DMS153 treated with DMSO at 0.1 percent for 48 hours (cell line): Measurements from ENCODE around the gene GRIN2C.
"Not testable (repeated sequence)": the region's sequence is repeated elsewhere in the genome, so short reads cannot be mapped to it uniquely, and the experiment has no call there.

Experiments
- DNase-seq: peaks from one replicate; lab custom pipeline; 2025; ENCODE audit not compliant: unreplicated experiment; lab: John Stamatoyannopoulos, UW

The GRIN2C gene

DNA sequence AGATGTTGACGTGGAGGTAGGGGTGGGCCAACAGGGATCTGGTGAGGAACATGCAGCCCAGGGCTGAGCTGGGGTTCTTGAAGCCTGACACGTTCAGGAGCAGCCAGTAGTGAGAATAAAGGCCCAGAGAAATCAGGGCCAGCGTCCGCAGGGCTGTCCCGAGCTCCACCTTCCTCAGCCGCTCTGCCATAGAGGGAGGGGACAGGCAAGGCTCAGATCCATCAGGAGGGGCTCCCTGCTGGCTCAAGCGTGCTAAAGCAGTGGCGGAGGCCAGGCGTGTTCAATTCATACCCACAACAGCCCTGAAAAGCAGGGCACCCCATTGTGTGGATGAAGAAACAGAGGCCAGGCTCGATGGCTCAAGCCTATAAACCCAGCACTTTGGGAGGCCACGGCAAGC is 21.4 kb upstream of the GRIN2C start:
- no peak for DNase-seq

DNA sequence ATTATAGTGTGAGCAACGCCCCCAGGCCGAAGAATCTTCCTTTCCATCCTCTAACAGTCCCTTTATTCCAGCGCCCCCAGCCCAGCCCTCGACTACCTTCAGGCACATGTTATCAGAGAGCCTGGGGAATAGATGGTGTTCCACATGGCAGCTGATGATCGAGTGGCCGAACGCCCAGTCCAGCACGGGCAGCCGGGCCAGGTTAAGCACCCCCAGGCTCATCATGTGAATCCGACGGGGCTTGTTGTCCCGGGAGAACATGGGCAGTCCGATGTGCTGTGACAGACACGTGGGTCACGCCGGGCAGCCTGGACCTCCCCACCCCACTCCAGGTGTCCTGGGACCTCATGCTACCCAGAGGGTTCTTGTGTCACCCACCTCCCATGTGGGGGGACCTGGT is 19.6 kb upstream of the GRIN2C start:
- DNase-seq: no peak

DNA sequence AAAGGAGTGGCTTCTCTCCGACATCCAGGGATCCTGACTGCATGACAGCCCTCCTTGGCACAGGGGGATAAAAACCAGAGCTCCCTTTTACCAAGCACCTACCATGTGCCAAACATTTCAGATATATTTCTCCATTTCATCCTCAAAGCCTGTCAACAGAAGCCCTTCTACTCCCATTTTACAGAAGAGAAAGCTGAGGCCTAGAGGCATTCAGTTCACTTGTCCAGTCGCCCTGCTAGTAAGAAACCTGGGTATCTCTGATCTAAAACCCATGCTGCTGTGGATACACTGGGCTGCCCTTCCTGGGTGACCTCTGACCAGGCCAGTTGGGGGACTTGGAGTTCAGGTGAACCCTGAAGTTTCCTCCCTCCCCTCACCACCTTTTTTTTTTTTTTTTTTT is 19.0 kb upstream of the GRIN2C start:
- DNase-seq: no peak

DNA sequence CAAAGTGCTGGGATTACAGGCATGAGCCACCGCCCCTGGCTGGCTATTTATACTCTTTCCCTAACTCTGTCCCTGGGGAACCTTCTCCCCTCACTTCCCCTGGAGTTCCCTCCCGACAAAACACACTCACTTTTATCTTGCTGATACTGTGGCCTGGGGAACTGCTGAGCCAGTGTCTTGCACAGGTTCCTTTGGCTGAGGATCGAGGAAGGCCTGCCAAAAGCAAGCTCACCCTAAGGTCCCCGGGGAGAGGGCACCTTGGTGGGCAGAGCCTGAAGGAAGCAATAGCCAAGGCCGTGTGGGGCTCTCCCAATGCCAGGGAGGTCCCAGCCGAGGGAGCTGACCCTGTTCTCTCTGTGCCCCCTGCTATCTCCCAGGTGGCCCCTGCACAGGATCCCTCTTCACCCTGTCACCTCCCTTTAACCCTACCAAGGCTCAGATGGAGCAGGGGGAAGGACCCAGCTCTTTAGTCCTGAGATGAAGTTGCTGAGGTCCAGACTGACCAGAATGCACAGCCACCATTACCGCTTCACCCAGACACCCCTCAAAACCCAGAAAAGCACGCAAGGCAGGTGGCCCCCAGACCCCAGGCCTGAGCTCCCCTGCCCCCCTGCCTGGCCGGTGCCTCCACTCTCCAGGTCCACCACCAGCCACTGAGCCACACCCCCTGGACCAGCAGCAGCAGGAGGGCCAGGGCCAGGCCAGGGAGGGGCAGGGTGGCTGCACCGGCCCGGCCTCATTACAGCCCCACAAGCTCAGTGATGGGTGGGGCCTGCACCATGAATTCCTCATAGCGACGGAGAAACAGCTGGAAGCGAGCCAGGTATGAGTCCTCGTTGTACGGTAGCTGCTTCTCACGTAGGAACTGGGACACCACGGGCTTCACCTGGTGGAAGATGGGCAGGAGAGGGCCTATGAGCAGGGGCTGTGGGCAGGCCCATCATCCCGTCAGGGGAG is 18.2 kb upstream of the GRIN2C start:
- DNase-seq: no peak

DNA sequence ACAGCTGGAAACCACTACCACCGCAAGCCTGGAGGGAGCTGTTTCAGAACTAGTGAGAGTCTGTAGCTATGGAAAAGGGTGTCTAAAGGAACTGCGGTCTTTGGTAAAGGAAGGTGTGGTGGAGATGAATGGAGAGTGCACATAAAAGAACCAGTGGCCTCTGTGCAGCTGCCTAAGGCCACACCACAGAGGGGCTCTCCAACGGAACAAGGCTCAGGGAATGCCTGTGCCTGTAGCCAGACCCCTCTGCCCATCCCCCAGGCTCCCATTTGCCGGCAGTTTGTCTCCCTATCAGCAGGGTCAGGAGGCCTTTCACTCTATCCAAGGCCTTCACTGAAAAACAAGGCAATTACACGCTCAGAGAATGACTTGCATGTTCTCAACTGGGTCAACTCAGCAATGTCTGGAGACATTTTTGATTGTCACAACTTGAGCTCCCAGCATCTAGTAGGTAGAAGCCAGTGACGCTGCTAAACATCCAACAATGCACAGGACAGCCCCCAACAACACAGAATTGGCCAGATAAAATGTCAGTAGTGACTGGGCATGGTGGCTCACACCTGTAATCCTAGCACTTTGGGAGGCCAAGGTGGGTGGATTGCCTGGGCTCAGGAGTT is 16.4 kb upstream of the GRIN2C start:
- DNase-seq: no peak

DNA sequence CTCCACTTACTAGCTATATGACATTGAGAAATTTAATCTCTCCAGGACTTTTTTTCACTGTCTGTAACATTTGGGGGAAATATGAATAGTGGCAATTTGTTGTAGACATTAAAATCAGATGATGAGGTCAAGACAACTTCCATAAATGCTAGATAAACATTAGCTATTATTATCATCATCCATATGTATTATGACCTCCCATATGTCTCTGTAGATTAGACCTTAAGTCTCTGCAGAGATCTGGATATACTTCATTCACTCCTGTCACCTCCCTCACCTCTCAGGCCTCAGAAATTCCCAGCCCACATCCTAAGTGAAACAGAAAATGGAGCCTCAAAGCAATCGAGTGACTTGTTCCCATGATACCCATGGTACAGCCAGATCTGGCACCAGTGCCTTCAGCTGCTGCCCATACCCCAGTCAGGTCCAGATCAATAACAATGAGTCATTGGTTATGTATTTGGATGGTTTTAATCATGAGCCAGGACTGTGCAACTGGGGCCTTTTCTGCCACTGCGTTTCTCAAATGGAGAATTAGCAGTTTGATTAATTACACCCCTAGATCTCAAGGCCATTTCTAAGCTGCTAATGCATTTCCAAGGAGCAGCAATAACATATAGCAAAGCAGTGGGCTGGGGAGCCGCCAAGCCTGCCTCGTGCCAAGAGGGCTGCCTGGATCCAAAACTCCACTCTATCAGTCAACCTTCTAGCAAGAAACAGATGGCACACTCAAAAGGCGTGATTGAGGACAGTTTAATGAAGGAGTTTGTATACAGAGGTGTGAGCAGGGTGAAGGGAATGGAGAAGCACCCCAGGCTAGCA is 15.7 kb upstream of the GRIN2C start:
- no peak for DNase-seq

DNA sequence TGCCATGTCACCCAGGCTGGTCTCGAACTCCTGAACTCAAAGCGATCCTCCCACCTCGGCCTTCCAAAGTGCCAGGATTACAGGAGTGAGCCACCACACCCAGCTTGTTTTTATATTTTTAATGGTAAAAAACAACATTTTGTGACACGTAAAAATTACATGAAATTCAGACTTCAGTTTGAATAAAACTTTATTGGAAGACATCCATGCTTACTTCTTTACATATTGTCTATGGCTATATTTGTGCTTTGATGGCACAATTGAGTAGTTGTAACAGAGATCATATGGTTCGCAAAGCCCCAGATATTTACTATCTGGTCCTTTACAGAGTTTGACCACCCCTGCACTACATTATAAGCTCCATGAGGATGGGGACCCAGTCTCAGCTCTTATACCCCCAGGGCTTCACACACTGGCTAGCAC is 14.9 kb upstream of the GRIN2C start:
- DNase-seq: no peak

DNA sequence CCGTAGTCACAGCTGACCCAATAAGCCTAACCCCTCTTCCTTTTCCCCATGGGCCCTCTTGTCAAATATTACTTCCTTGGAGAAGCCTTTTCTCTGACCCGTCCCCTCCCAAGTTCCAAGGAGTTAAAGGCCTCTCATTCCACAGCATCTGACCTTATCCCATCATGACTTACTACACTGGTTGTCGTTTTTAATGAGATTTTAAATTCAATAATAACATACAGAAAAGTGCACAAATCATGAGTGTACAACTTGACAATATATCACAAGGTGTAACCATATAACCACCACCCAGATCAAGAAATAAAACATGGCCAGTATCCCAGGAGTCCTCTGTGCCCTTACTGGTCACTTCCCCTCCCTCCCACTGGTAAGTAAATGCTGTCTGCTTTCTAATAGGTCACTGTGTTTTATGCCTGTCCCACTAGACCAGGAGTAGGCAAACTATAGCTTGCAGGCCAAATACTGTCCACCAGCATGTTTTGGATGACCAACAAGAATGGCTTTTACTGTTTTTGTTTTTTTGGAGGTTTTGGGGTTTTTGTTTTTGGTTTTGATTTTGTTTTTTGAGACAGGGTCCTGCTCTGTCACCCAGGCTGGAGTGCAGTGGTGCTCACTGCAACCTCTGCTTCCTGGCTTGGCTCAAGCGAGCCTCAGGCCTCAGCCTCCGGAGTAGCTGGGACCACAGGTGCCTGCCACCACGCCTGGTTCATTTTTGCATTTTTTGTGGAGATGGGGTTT is 14.4 kb upstream of the GRIN2C start:
- DNase-seq: no peak

DNA sequence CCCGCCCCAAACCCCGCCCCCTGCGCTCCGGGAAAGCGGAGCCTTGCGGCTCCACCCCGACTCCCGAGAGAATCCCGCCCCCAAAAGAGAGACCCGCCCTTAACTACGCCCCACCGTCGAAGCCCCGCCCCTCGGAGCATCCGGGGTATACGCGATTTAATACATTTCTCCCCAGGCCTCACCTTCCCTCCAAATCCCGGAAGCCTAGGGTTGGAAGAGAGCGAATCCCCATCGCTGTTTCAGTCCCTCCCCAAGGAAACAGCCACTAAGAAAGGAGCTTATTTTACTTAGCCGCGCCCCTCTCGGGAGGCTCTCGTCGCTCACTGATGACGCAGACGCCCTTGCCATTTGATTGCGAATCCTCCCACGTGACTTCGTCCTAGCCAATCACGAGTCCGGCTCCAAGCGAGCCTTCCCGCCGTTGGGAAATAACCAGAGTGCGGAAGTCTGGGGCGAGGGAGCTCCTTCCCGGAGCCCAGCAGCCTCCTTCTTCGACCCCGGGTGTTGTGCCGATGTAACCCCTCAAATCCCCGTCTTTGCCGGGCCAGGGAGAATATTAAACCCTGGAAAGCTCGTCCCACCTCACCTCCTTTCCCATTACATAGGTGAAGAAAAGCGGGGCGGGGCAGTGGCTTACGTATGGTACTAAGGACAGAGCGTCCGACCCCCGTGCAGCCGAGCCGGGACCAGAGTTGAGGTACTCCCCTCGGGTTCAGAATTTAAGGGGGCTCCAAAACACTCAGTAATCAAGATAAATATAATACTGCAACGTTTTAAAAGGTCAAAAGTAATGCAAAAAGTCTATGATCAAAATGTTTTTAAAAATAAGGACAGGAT is 13.6 kb upstream of the GRIN2C start:
- peak; percentile 98 for DNase-seq

DNA sequence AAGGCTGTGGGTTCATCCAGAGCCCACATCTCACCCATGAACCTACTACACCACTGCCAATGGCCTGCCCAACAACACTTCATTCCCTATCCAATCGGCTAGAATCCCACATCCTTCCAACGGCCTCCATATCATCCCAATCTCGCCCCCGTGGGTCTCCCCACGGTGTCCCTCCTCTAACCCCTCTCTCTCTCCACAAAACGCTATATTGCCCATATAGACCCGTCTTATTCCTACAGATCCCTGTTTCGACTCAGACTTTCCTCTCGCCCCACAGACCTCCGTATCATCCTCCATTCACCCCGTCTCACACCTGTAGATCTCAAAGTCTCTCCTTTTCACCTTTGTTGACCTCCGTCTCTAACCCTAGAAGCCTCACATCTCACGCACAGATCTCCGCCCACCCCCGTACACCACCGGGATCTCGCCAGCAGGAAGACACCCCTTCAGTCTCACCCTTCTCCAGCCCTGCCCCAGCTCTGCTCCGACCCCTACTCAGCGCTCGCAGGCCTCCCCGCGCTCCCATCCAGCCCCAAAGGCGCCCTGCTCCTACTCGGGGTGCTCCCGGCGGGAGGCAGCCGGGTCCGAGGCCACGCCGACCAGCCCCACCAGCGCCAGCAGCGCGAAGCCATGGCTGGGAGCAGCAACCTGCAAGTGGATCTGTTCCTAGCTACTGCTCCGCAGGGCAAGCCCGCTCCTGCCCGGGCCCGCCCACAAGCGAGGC is 12.8 kb upstream of the GRIN2C start, which contains the start of gene FDXR:
FDXR (minus strand) TSS at position 682 of the 724 bp plus-strand sequence; CDS start at position 632, 50 bp downstream.
- no peak for DNase-seq

DNA sequence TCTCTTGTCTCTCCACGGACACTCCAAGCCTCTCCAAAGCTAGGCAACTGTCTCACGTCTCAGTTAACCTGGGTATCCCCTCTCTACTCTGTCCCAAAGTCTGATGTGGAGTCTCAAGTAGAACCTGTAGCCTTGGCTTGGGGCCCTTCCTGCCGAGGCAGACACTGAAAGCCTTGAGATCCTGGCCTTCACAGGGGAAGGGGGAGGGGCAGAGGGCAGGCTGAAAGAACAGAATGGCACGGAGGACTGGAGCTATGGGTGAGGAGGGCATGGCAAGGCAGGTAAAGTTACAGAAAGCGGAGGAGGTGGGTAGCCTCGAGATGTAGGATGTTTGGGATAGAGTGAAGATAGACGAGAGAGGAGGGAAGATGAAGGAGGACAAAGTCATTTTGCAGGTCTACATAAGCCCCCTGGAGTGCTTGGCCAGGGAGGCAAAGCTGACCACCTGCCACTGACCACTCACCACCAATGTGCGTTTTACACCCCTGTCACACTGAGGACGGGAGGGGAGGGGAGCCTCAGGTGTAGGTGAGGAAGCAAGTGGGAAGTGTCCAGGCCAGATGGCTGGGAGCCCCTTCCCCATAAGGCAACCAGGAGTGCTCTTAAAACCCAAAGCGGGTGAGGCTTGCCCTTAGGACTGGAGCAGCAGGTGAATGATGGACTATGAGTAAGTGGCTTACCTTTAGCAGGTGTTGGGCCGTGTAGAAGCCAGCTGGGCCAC is 11.8 kb upstream of the GRIN2C start:
- DNase-seq: no peak

DNA sequence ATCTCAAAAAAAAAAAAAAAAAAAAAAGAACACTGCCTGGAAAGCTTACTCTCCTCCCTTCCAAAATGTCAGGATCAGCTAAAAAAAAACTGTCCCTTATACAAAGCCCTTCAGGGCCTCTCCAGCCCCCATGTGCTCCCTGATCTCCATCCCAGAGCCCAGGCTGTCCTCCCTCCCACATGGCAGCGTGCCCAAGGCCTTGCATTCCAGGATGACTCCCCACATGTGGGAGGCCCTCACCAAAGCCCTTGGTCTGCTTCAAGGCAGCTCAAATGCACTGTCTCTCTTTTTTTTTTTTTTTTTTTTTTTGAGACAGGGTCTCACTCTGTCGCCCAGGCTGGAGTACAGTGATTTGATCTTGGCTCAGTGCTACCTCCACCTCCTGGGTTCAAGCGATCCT is 10.8 kb upstream of the GRIN2C start:
- DNase-seq: no peak

DNA sequence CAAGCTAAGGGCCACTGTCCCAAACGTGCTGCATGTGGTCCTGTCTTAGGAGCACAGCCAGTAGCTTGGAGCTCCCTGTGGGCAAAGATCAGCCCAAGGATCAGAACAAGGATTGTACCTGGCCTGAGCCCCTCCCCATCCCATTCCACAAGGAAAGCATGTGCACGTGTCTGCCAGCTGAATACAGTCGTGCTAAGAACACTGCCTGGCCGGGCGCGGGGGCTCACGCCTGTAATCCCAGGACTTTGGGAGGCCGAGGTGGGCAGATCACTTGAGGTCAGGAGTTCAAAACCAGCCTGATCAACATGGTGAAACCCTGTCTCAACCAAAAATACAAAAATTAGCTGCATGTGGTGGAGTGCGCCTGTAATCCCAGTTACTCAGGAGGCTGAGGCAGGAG is 10.3 kb upstream of the GRIN2C start:
- DNase-seq: not testable (repeated sequence)

DNA sequence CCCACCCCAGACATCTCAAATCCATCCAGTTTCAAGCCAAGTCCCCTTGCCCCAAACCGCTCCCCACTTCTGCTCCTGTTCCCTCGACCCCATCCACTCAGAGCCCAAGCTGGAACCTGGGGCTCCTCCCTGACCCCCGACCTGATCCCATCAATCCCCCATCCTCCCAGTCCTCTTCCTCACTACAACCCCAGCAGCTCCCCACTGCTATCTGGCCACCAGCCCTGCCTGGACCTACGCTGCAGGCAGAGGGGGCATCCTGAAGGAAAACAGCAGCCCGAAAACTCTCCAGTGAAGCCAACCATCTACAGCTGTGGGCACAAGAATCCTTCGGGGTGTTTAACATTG is 9.2 kb upstream of the GRIN2C start:
- no peak for DNase-seq

DNA sequence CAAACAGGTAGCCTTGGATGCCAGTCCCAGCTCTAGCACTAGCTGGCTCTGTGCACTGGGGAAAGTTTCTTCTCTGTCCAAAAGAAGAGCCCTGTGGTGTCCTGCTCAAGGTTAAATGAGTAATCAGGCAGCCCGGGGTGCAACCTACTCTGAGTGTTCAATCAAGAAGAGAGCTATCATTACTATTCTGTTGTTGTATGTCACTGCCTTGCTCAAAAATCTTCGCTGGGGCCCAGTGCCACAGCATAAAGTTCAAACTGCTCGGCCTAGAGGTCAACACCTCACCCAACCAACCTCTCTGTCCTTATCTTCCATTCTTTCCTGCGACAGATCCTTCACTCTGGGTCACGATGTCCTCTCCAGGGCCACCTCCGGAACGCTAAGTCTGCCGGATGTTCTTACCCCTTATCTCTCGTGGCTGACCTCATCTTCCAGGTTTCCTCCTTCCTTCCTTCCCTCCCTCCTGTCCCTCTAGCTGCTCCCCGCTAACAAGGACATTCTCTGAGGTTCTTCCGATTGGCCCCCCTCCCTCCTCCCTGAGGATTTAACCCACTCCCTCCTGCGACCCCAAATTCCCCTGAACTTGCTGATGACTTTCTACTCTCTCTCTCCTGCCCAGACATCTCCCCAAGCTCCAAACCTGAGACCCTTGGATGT is 8.7 kb upstream of the GRIN2C start:
- DNase-seq: no peak

DNA sequence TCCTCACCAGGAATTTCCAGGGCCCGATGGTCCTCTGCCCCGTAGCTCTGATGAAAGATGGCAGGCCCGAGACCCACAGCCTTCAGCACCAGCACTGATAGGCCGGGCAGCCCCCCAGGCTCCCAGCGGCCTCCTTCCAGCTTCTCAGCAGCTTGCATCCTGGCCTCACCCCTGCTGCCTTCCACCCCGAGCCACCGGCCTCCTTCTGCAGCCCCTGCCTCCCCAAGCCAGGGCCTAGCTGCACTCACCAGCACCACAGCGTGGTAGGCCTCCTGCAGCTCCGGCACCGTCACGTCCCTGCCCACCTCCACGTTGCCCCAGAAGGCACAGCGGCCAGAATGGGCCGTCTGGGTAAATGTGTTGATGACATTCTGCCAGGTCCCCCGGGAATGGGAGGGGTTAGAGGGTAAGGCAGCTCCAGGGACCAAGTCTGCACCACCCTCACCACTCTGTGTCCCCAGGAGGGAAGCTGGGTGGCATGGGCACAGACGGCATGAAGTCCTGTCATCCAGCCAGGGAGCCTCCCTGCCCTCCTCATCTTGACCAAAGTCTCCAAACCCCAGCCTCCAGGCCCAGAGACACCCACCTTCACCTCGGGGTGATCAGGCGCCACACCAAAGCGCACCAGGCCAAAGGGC is 6.6 kb upstream of the GRIN2C start:
- DNase-seq: no peak

DNA sequence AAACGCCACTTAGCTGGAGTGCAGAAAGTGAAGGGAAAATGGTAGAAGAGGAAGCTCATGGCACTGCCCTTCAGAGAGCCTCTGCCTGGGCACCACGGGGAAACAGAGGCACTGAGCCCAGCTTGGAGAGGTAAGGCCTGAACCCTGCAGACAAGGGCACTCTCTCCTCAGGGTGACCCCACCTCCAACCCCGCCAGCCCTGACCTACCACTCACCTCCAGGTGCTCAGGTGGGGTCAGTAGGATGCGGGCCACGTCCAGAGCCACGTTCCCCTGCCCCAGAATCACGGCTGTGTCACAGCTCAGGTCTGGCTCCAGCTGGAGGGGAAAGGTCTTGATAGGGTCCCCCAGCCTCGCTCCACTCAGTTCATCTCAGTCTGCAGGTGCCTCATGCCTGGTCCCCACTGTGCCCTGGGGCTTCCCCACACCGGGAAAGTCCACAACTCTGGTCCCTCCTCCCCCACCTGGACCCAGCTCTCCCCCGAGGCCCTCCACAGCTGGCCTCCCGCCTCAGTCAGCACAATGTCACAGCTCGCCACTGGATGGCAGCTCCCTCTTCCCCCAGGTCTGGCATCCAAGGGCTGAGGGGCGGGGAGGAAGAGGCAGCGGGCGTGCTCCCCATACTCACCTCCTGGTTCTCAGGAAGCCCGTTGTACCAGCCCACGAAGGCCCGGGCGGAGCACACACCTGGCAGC is 6.0 kb upstream of the GRIN2C start:
- no peak for DNase-seq
